Measurements from ENCODE around the gene DLGAP3. TPM values are rescaled to one million over a fixed set of nuclear protein-coding genes. Genes with fewer than 3 reads are reported as not detected.

DLGAP3 gene
- total RNA-seq, 1 experiment from 2014 or later, result 0.27 TPM

DNA sequence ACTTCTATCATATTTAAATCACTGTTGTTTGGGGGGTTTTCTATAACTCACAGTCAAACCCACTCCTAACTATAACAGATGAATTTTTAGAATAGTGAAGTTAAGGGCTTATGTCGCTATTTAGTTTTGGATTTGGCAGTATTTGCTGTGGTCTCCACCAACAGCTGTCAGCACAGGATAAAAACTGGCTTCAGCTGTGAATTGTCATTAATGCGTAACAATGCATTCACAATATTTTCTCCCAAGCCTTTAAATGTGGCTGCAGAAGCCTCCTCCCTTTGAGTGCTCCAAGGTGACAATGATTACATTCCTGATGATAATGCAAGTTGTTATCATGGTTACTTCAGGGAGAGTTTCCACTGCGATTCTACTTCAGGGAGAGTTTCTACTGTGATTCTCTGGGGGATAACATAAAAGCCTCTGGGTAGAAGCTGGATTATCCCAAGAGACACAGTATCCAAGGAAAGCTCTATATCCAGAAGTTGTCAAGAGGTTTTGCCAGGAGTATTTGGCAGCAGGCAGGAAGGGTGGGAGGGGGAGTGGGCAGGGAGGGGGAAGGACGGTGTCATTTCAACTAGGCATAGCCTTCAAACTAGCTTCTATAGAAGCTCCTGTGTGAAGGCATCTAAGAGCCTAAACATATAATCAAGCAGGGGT lies 55.0 kb downstream of the DLGAP3 start (continued):
- TF ChIP-seq RAD21 (IDR thresholded peaks at IDR 0.05; ENCODE audit: low read depth), result no peak
- TF ChIP-seq ZNF274 (IDR thresholded peaks at IDR 0.05; ENCODE audit: low read depth, low read length), result no peak
- TF ChIP-seq, protein P1, sequence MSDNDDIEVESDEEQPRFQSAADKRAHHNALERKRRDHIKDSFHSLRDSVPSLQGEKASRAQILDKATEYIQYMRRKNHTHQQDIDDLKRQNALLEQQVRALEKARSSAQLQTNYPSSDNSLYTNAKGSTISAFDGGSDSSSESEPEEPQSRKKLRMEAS (IDR thresholded peaks at IDR 0.05), result no peak
- TF ChIP-seq YY1 (IDR thresholded peaks at IDR 0.05; ENCODE audit: extremely low read depth, insufficient replicate concordance, low read depth, low read length), result no peak
- TF ChIP-seq FOSL1 (IDR thresholded peaks at IDR 0.05; ENCODE audit: low read depth), result no peak

DNA sequence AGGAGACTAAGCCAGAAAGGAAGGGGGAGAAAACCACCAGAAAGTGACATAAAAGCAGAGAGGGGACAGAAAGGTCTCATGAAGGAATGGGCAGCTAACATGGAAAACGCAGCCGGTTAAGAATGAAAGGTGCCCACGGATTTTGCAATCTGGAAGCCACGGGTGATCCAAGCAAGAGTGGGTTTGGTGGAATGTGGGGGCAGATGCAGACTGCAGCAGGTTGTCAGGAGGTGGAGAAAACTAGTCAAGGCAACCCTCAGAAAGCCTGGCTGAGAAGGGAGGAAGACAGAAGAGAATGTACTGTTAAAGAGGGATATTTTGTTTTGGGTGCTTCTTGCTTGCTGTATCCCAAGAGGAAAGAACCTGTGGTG lies 57.3 kb downstream of the DLGAP3 start:
- no TSS peak for BruUV-seq (replicated peaks)
- Histone ChIP-seq H3K9me2 (ENCODE audit: insufficient read depth) (no peaks in the 10 kb centered on the region), H3K36me3 (ENCODE audit: control insufficient read depth in 1 of 2, insufficient read depth in 2 of 2, low read length in 2 of 2) (no peaks in the 10 kb centered on the region), H3K9ac (ENCODE audit: low read length) (no peak overlapping the region), H3K4me1 (ENCODE audit: control insufficient read depth in 1 of 2, insufficient read depth in 2 of 2, low read length in 2 of 2) (no peaks in the 10 kb centered on the region), H3K4me2 (ENCODE audit: low read length) (no peak overlapping the region), H3K27ac (ENCODE audit: low read depth, low read length) (no peak overlapping the region), H3K79me2 (ENCODE audit: insufficient read depth, low read length) (no peaks in the 10 kb centered on the region), H4K20me1 (ENCODE audit: insufficient read depth) (no peaks in the 10 kb centered on the region), H2AFZ (ENCODE audit: low read depth, low read length, poor library complexity, severe bottlenecking) (no peak overlapping the region), H3K27me3 (ENCODE audit: insufficient read depth, low read length) (peaks cover 45% of the 10 kb centered on the region), H3K4me3 (replicated peaks in 1 of 2; ENCODE audit: low read depth in 1 of 2, low read length in 2 of 2) (no peak overlapping the region), H3K9me3 (ENCODE audit: control insufficient read depth in 1 of 2, insufficient read depth in 1 of 2, low read depth in 1 of 2, low read length in 2 of 2) (no peaks in the 10 kb centered on the region)
- DNase-seq (ENCODE audit: low read depth, low spot score) (no peak), ATAC-seq (no peak)
- ChIA-PET POLR2A (no interaction called here), CTCF (no interaction called here), RAD21 (ENCODE audit: low non-redundant PET in 1 of 2, low total read pairs in 2 of 2, uncharacterized antibody in 2 of 2, unreplicated experiment in 2 of 2) (no interaction called here)
- TF ChIP-seq ZNF274 (IDR thresholded peaks at IDR 0.05; ENCODE audit: low read depth, low read length), result no peak
- intact Hi-C loops (cut with micrococcal nuclease), result no loop called here

GRCh38 chr1:34871443-34872132 lies 57.9 kb downstream of the DLGAP3 start:
- CTCF ChIA-PET, result no interaction called here
- H3K9me3 ChIP-seq (ENCODE audit: control insufficient read depth in 1 of 2, insufficient read depth in 1 of 2, low read depth in 1 of 2, low read length in 2 of 2), result no peaks in the 10 kb centered on the region
- no TSS peak for BruUV-seq (replicated peaks)
- H3K27me3 ChIP-seq (ENCODE audit: insufficient read depth, low read length), result peaks cover 41% of the 10 kb centered on the region
- no peak overlapping the region for H3K27ac ChIP-seq (ENCODE audit: low read depth, low read length)
- H3K4me2 ChIP-seq (ENCODE audit: low read length), result no peak overlapping the region
- H3K9me2 ChIP-seq (ENCODE audit: insufficient read depth), result no peaks in the 10 kb centered on the region
- H3K79me2 ChIP-seq (ENCODE audit: insufficient read depth, low read length), result no peaks in the 10 kb centered on the region
- H4K20me1 ChIP-seq (ENCODE audit: insufficient read depth), result no peaks in the 10 kb centered on the region
- POLR2A ChIA-PET, result no interaction called here
- TF ChIP-seq EZH2 (IDR thresholded peaks at IDR 0.05) (no peak), CTCF (IDR thresholded peaks at IDR 0.05 in 2 of 3, conservative IDR thresholded peaks at IDR 0.05 in 1 of 3; ENCODE audit: borderline replicate concordance in 1 of 3, insufficient read depth in 1 of 3, low read depth in 2 of 3, low read length in 2 of 3) (0 out of 6 replicates have a peak, but pooled peaks of 1 of the 3 experiments have one; percentile 8)
- no peaks in the 10 kb centered on the region for H3K36me3 ChIP-seq (ENCODE audit: control insufficient read depth in 1 of 2, insufficient read depth in 2 of 2, low read length in 2 of 2)
- RAD21 ChIA-PET (ENCODE audit: low non-redundant PET in 1 of 2, low total read pairs in 2 of 2, uncharacterized antibody in 2 of 2, unreplicated experiment in 2 of 2), result no interaction called here
- ATAC-seq (no peak), DNase-seq (ENCODE audit: low read depth, low spot score) (no peak)
- H2AFZ ChIP-seq (ENCODE audit: low read depth, low read length, poor library complexity, severe bottlenecking), result no peak overlapping the region
- intact Hi-C loops (cut with micrococcal nuclease), result no loop called here
- H3K4me3 ChIP-seq (replicated peaks in 1 of 2; ENCODE audit: low read depth in 1 of 2, low read length in 2 of 2), result no peak overlapping the region
- H3K4me1 ChIP-seq (ENCODE audit: control insufficient read depth in 1 of 2, insufficient read depth in 2 of 2, low read length in 2 of 2), result peaks cover 0 to 1% of the 10 kb centered on the region in 2 experiments; a peak in 2 of 4 replicates
- H3K9ac ChIP-seq (ENCODE audit: low read length), result no peak overlapping the region

All from HCT116 (cell line).